Body of pancreas (tissue), 4 donors: ENCODE measurements around the gene SOX10. TPM values are rescaled to one million over a fixed set of nuclear protein-coding genes. Genes with fewer than 3 reads are reported as not detected.

Experiments used
- ATAC-seq: fragments of 150-250 bp; one replicate; pipeline ENCODE4 v1.9.1; 2016
- DNase-seq, 4 donors: peaks; one replicate each; pipeline ENCODE4 v3.0.0-alpha.2; 2019
- H3K27ac ChIP-seq, 4 donors: fragments of 200-600 bp; sonication (generic); 1 replicate in 3 of 4; 2 replicates in 1 of 4; pipeline versions ENCODE4 v1.5.1 to v1.6.1; 2016 to 2019; ENCODE audit warnings: mild to moderate bottlenecking in 1 of 4, mixed read lengths in 1 of 4, moderate library complexity in 1 of 4
- H3K27me3 ChIP-seq, 2 donors: fragments of 200-600 bp; sonication (generic); one replicate each; pipeline ENCODE4 v1.6.0; 2016; ENCODE audit warnings: mild to moderate bottlenecking in 1 of 2
- H3K36me3 ChIP-seq, 2 donors: fragments of 200-600 bp; sonication (generic); replicated peaks in 1 of 2; 2 replicates each; pipeline ENCODE4 v1.5.1; 2016; ENCODE audit warnings: low read depth in 2 of 2; ENCODE audit not compliant: insufficient read depth in 1 of 2
- H3K4me1 ChIP-seq: fragments of 200-600 bp; sonication (generic); one replicate; pipeline ENCODE4 v1.6.0; 2016
- H3K4me3 ChIP-seq, 2 donors: fragments of 200-600 bp; sonication (generic); 1 replicate in 1 of 2; 2 replicates in 1 of 2; pipeline ENCODE4 v1.5.1; 2016 to 2019
- H3K9me3 ChIP-seq, 3 donors: fragments of 200-600 bp; sonication (generic); 1 replicate in 2 of 3; 2 replicates in 1 of 3; pipeline ENCODE4 v1.5.1; 2016
- CTCF ChIP-seq, 7 experiments: fragments of 450-650 bp in 4 of 7; fragments of 200-600 bp in 3 of 7; sonication (generic) in 3 of 7; IDR thresholded peaks; one replicate each; pipeline ENCODE4 v1.5.1; 2016 to 2019; ENCODE audit warnings: antibody characterized with exemption in 7 of 7
- POLR2A ChIP-seq, 3 donors: fragments of 450-650 bp; IDR thresholded peaks; one replicate each; pipeline ENCODE4 v1.6.1; 2016; ENCODE audit warnings: antibody characterized with exemption in 3 of 3, mild to moderate bottlenecking in 2 of 3
- WGBS, 2 donors: methylation state at CpG; one replicate each; pipeline ENCODE4 v1.1.5; 2017; 5-methylcytosine and 5-hydroxymethylcytosine counted together
- intact Hi-C: fragments of 100-400 bp; cut with DNase I; formaldehyde crosslinking; loops from one replicate; pipeline ENCODE4 v1.15.1; 2023
- total RNA-seq, 2 donors: library from RNA; depleted of rRNA; stranded (reverse); fragments of >200 nt; gene quantifications; one replicate each; pipeline ENCODE4 v1.1.0, GENCODE V29; 2016

SOX10 gene
- total RNA-seq, 2 donors from 2014 or later = 0.66 TPM; not detected in 1

DNA sequence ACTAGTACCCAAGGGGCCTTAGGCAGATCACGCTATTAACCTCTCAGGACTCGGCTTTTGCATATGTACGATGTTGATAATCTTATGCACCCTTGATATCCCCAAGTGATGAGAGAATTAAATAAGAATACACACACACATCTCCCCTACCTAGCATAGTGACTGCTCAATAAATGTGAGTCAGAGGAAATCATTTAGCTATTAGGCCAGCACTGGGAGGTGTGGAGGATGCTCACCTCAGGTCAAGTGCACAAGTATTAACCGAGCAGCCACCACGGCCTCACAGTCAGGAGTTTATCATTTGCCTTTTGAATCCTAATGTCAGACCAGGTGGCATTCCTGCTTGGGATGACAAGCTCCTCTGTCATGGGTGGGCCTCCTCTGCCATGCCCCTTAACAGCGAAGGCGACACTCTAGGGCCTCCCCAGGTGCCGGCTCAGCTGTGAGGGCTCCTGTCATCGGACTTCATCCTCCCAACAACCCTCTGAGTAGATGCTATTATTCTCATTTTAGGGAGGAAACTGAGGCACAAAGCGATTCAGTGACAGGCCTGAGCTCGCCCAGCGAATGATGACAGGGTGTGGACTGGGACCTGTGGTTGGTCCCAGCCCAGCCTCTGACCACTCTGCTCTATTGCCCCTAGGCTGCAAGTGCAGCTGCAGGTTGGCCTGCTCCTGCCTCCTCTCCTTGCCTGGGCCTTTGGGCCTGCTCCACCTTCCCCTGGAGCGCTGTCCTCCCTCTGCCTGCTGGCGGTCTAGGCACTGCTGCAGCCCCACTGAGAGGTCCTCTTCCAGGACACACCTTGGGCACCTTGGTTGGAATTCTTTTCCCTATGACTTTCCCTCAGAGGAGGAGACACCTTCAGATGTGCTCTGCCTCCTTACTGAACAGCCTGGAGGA, 5.0 kb upstream of the SOX10 start:
- Histone ChIP-seq H3K27ac (no peak overlapping the region), H3K4me1 (peaks cover 12% of the 10 kb centered on the region), H3K4me3 (no peak overlapping the region), H3K27me3 (no peaks in the 10 kb centered on the region), H3K9me3 (no peaks in the 10 kb centered on the region), H3K36me3 (no peaks in the 10 kb centered on the region)
- WGBS, 2 donors = 90 to 91% methylated on average over 14 of the region's 14 CpGs
- intact Hi-C loops = no loop called here
- ATAC-seq (no peak), DNase-seq (no peak)
- TF ChIP-seq POLR2A (IDR thresholded peaks at IDR 0.05) = no peak
- TF ChIP-seq CTCF (IDR thresholded peaks at IDR 0.05) = no peak

DNA sequence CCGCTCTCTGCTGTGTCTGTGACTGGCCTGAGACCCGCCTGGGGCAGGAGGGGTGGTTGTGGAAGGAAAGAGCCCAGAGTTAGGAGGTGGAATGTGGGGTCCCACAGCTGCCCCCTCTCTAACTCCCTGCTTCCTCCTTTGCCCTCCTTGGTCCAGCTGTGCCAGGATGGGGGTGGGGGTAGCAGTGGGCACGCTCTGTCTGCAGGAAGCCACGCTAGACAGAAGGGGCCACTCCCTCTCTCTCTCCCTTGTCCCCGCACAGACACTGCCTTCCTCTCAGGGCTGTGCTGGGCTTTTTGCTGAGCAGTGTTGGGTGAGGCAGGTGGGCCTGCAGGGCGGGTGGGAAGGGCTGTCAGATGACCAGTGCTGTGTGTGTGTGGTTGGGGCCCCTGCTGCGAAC, 2.0 kb upstream of the SOX10 start:
- Histone ChIP-seq H3K27ac (peak overlapping the region in 2 of 4 donors; percentile 17 to 34), H3K4me3 (no peak overlapping the region), H3K27me3 (no peaks in the 10 kb centered on the region), H3K36me3 (no peaks in the 10 kb centered on the region), H3K4me1 (peaks cover 8% of the 10 kb centered on the region), H3K9me3 (no peaks in the 10 kb centered on the region)
- TF ChIP-seq CTCF (IDR thresholded peaks at IDR 0.05) = no peak
- no peak for TF ChIP-seq POLR2A (IDR thresholded peaks at IDR 0.05)
- 67 to 89% methylated on average over 4 to 7 of the region's 7 CpGs for WGBS, 2 donors
- ATAC-seq (peak; percentile 17), DNase-seq (no peak)
- intact Hi-C loops = no loop called here

DNA sequence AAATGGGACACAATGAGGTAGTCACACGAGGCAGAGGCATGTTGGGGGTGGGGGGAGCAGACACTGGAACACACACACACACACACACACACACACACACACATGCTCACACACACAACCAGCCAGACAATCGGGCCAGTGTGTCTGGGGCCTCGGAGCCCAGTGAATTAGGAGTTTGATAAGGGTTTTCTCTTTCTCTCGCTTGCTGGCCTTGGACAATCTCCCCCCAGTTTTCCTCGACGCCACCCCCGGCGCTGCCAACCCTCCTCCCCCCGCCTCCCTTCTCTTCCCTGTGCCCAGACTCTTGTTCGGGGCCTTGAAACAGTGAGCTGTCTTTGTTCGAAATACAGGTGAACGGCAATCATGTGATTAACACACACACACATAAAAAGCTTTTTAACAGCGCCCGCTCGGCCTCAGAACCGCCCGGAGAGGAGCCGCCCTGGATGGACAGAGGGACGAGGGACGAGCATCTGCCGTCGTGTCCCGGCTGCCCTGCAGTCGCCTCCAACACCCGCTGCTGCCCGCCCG, 1.5 kb upstream of the SOX10 start:
- Histone ChIP-seq H3K27me3 (no peaks in the 10 kb centered on the region), H3K4me3 (no peak overlapping the region), H3K9me3 (no peaks in the 10 kb centered on the region), H3K36me3 (no peaks in the 10 kb centered on the region), H3K4me1 (peaks cover 13% of the 10 kb centered on the region), H3K27ac (peak overlapping the region in 3 of 4 donors; percentile 11 to 56 (median 34))
- TF ChIP-seq POLR2A (IDR thresholded peaks at IDR 0.05) = no peak
- no peak for TF ChIP-seq CTCF (IDR thresholded peaks at IDR 0.05)
- intact Hi-C loops = no loop called here
- peak; percentile 51 for ATAC-seq
- DNase-seq = peak in 3 of 4 donors; percentile 16 to 38 (median 31)
- 62 to 78% methylated on average over 25 to 27 of the region's 27 CpGs for WGBS, 2 donors

- H3K27ac ChIP-seq = peak overlapping the region in 1 of 4 donors; percentile 56
- TF ChIP-seq POLR2A (IDR thresholded peaks at IDR 0.05) (no peak), CTCF (IDR thresholded peaks at IDR 0.05) (no peak)
- no peak overlapping the region for H3K4me3 ChIP-seq
- WGBS, 2 donors = 87 to 93% methylated on average over 8 to 9 of the region's 9 CpGs
- intact Hi-C loops = no loop called here
- no peaks in the 10 kb centered on the region for H3K9me3 ChIP-seq
- peaks cover 13% of the 10 kb centered on the region for H3K4me1 ChIP-seq
- no peaks in the 10 kb centered on the region for H3K27me3 ChIP-seq
- no peak for DNase-seq
- ATAC-seq = no peak
- H3K36me3 ChIP-seq = no peaks in the 10 kb centered on the region
Observed at GRCh38 chr22:37985050-37985585, 763 bp upstream of the SOX10 start.
